Loucy (cell line): Measurements from ENCODE around the gene AVPI1.
"Not testable (repeated sequence)": the region's sequence is repeated elsewhere in the genome, so short reads cannot be mapped to it uniquely, and the experiment has no call there.

ENCODE experiments used
- H2AFZ ChIP-seq: fragments of 200-600 bp; sonication (generic); 2 replicates; pipeline ENCODE4 v1.6.0; 2016; ENCODE audit warnings: antibody characterized with exemption, mild to moderate bottlenecking, low read length, moderate library complexity
- H3F3A ChIP-seq: fragments of 200-600 bp; 2 replicates; pipeline ENCODE4 v1.6.0; 2016; ENCODE audit warnings: antibody characterized with exemption, low read depth, mild to moderate bottlenecking
- H3K27me3 ChIP-seq: fragments of 200-600 bp; sonication (generic); 2 replicates; pipeline ENCODE4 v1.6.1; 2014; ENCODE audit warnings: low read length, mild to moderate bottlenecking; ENCODE audit not compliant: insufficient read depth, poor library complexity, severe bottlenecking
- H3K36me3 ChIP-seq: fragments of 200-600 bp; sonication (generic); 2 replicates; pipeline ENCODE4 v1.6.1; 2016; ENCODE audit warnings: low read length; ENCODE audit not compliant: insufficient read depth
- H3K4me1 ChIP-seq: fragments of 200-600 bp; sonication (generic); 2 replicates; pipeline ENCODE4 v1.5.1; 2014; ENCODE audit warnings: low read length, mild to moderate bottlenecking; ENCODE audit not compliant: insufficient read depth, poor library complexity, severe bottlenecking
- H3K4me2 ChIP-seq: fragments of 200-600 bp; sonication (generic); 2 replicates; pipeline ENCODE4 v1.6.0; 2014; ENCODE audit warnings: antibody characterized with exemption, low read length, low read depth, mild to moderate bottlenecking; ENCODE audit not compliant: poor library complexity, severe bottlenecking
- H3K4me3 ChIP-seq: fragments of 200-600 bp; sonication (generic); 2 replicates; pipeline ENCODE4 v1.5.1; 2014; ENCODE audit warnings: low read length, mild to moderate bottlenecking, mixed read lengths; ENCODE audit not compliant: poor library complexity, severe bottlenecking
- H3K79me2 ChIP-seq: fragments of 200-600 bp; sonication (generic); 2 replicates; pipeline ENCODE4 v1.6.1; 2014; ENCODE audit warnings: low read length; ENCODE audit not compliant: insufficient read depth
- H3K9ac ChIP-seq: fragments of 200-600 bp; sonication (generic); 2 replicates; pipeline ENCODE4 v1.6.0; 2014; ENCODE audit warnings: mild to moderate bottlenecking, low read depth, low read length, moderate library complexity; ENCODE audit not compliant: poor library complexity, severe bottlenecking
- H3K9me2 ChIP-seq: fragments of 200-600 bp; sonication (generic); replicated peaks from 2 replicates; pipeline ENCODE4 v1.6.1; 2016; ENCODE audit warnings: low read depth, low read length, mixed read lengths
- H3K9me3 ChIP-seq: fragments of 200-600 bp; sonication (generic); 2 replicates; pipeline ENCODE4 v1.6.1; 2014; ENCODE audit warnings: mild to moderate bottlenecking, antibody characterized with exemption, low read length, low read depth; ENCODE audit not compliant: insufficient read depth
- H4K20me1 ChIP-seq: fragments of 200-600 bp; sonication (generic); 2 replicates; pipeline ENCODE4 v1.6.0; 2014; ENCODE audit warnings: antibody characterized with exemption, low read length, mild to moderate bottlenecking; ENCODE audit not compliant: insufficient read depth, poor library complexity, severe bottlenecking
- CTCF ChIP-seq: fragments of 200-600 bp; sonication (generic); conservative IDR thresholded peaks from 2 replicates; pipeline ENCODE4 v1.5.1; 2014; ENCODE audit warnings: mild to moderate bottlenecking, antibody characterized with exemption, low read length
- EZH2phosphoT487 ChIP-seq: fragments of 200-600 bp; IDR thresholded peaks from 2 replicates; pipeline ENCODE4 v1.6.1; 2018; ENCODE audit warnings: antibody characterized with exemption, mild to moderate bottlenecking, moderate library complexity, borderline replicate concordance

The AVPI1 gene

GRCh38 chr10:97647556-97647955 lies 39.5 kb downstream of the AVPI1 start:
- TF ChIP-seq CTCF (no peak), EZH2phosphoT487 (no peak)
- no peaks in the 10 kb centered on the region for H3K9me2 ChIP-seq
- H3K9ac ChIP-seq, result no peak overlapping the region
- peaks cover 19% of the 10 kb centered on the region for H3K4me1 ChIP-seq
- no peaks in the 10 kb centered on the region for H3K9me3 ChIP-seq
- no peaks in the 10 kb centered on the region for H3F3A ChIP-seq
- no peaks in the 10 kb centered on the region for H4K20me1 ChIP-seq
- H3K4me2 ChIP-seq, result no peak overlapping the region
- no peak overlapping the region for H3K4me3 ChIP-seq
- H3K36me3 ChIP-seq, result peaks cover 16% of the 10 kb centered on the region; the same call in 1 of the 2 replicates
- no peaks in the 10 kb centered on the region for H3K27me3 ChIP-seq
- H2AFZ ChIP-seq, result no peak overlapping the region
- peaks cover 15% of the 10 kb centered on the region for H3K79me2 ChIP-seq

- no peaks in the 10 kb centered on the region; the same call in 1 of the 2 replicates for H3K36me3 ChIP-seq
- H3K27me3 ChIP-seq, result no peaks in the 10 kb centered on the region
- H3F3A ChIP-seq, result no peaks in the 10 kb centered on the region
- peaks cover 28% of the 10 kb centered on the region for H3K79me2 ChIP-seq
- no peak overlapping the region for H3K4me3 ChIP-seq
- TF ChIP-seq CTCF (no peak), EZH2phosphoT487 (no peak)
- H3K4me1 ChIP-seq, result peaks cover 31% of the 10 kb centered on the region
- H4K20me1 ChIP-seq, result peaks cover 10% of the 10 kb centered on the region
- H3K9me3 ChIP-seq, result no peaks in the 10 kb centered on the region
- H3K9ac ChIP-seq, result no peak overlapping the region
- H3K4me2 ChIP-seq, result no peak overlapping the region
- no peaks in the 10 kb centered on the region for H3K9me2 ChIP-seq
- no peak overlapping the region for H2AFZ ChIP-seq
Observed at GRCh38 chr10:97644936-97645335, 42.1 kb downstream of the AVPI1 start.

- no peaks in the 10 kb centered on the region; the same call in 1 of the 2 replicates for H3K36me3 ChIP-seq
- H3F3A ChIP-seq, result no peaks in the 10 kb centered on the region
- H2AFZ ChIP-seq, result no peak overlapping the region
- peaks cover 10% of the 10 kb centered on the region for H4K20me1 ChIP-seq
- H3K79me2 ChIP-seq, result peaks cover 27% of the 10 kb centered on the region
- H3K4me2 ChIP-seq, result peak overlapping the region; percentile 91
- TF ChIP-seq EZH2phosphoT487 (no peak), CTCF (no peak)
- H3K9me3 ChIP-seq, result no peaks in the 10 kb centered on the region
- no peaks in the 10 kb centered on the region for H3K27me3 ChIP-seq
- no peak overlapping the region for H3K9ac ChIP-seq
- peaks cover 22% of the 10 kb centered on the region for H3K4me1 ChIP-seq
- H3K4me3 ChIP-seq, result no peak overlapping the region
- no peaks in the 10 kb centered on the region for H3K9me2 ChIP-seq
Observed at GRCh38 chr10:97643441-97643985, 43.5 kb downstream of the AVPI1 start.

GRCh38 chr10:97642471-97643159 lies 44.4 kb downstream of the AVPI1 start:
- H3K4me1 ChIP-seq, result peaks cover 20% of the 10 kb centered on the region
- peak overlapping the region; percentile 91 for H3K4me2 ChIP-seq
- not testable (repeated sequence) for H3K36me3 ChIP-seq, H3K27me3 ChIP-seq, H3K9me2 ChIP-seq, H3K9me3 ChIP-seq, H3F3A ChIP-seq, H4K20me1 ChIP-seq, H3K9ac ChIP-seq, H2AFZ ChIP-seq, H3K4me3 ChIP-seq
- peaks cover 26% of the 10 kb centered on the region for H3K79me2 ChIP-seq
